Neuronal stem cell (in vitro differentiated cells): ENCODE measurements around the gene NUDT8.

ENCODE experiments used
- DNase-seq: peaks from one replicate; pipeline ENCODE4 v3.0.0-alpha.2; 2013; ENCODE audit warnings: low spot score
- H2AFZ ChIP-seq: one replicate; pipeline ENCODE4 v1.6.1; 2013; ENCODE audit warnings: mild to moderate bottlenecking, low read length, inconsistent platforms
- H2AK5ac ChIP-seq: 2 replicates; pipeline ENCODE4 v1.6.1; 2013; ENCODE audit warnings: low read depth, mild to moderate bottlenecking, inconsistent platforms, low read length, moderate library complexity, mixed read lengths
- H2BK120ac ChIP-seq: 2 replicates; pipeline ENCODE4 v1.6.1; 2013; ENCODE audit warnings: low read depth, mild to moderate bottlenecking, inconsistent platforms, low read length, moderate library complexity, mixed read lengths
- H2BK12ac ChIP-seq: one replicate; pipeline ENCODE4 v1.6.1; 2013; ENCODE audit warnings: low read length, inconsistent platforms
- H2BK15ac ChIP-seq: 2 replicates; pipeline ENCODE4 v1.6.1; 2013; ENCODE audit warnings: mild to moderate bottlenecking, low read length, inconsistent platforms, mixed read lengths
- H2BK5ac ChIP-seq: one replicate; pipeline ENCODE4 v1.6.1; 2013; ENCODE audit warnings: inconsistent platforms, mild to moderate bottlenecking, low read length, moderate library complexity
- H3K14ac ChIP-seq: one replicate; pipeline ENCODE4 v1.6.1; 2013; ENCODE audit warnings: low read length, inconsistent platforms
- H3K18ac ChIP-seq: 2 replicates; pipeline ENCODE4 v1.6.1; 2013; ENCODE audit warnings: low read length, inconsistent platforms
- H3K23ac ChIP-seq: 2 replicates; pipeline ENCODE4 v1.6.1; 2013; ENCODE audit warnings: low read depth, mild to moderate bottlenecking, mixed read lengths, low read length, inconsistent platforms; ENCODE audit not compliant: poor library complexity
- H3K27ac ChIP-seq: replicated peaks from 3 replicates; pipeline ENCODE4 v1.5.1; 2013; ENCODE audit warnings: low read length, inconsistent platforms
- H3K27me3 ChIP-seq, 3 experiments: 2 replicates each; pipeline ENCODE4 v1.6.1; 2013; ENCODE audit warnings: low read length in 3 of 3, mild to moderate bottlenecking in 2 of 3, inconsistent platforms in 1 of 3, low read depth in 1 of 3, mixed read lengths in 1 of 3, moderate library complexity in 1 of 3; ENCODE audit not compliant: control insufficient read depth in 3 of 3, insufficient read depth in 3 of 3
- H3K36me3 ChIP-seq, 2 donors: replicated peaks in 1 of 2; 2 replicates each; pipeline ENCODE4 v1.6.1; 2013; ENCODE audit warnings: low read length in 2 of 2; ENCODE audit not compliant: control insufficient read depth in 2 of 2, insufficient read depth in 2 of 2
- H3K4ac ChIP-seq: 2 replicates; pipeline ENCODE4 v1.6.1; 2013; ENCODE audit warnings: inconsistent platforms, mild to moderate bottlenecking, low read length, moderate library complexity
- H3K4me1 ChIP-seq, 2 donors: 1 replicate in 1 of 2; 2 replicates in 1 of 2; pipeline ENCODE4 v1.6.1; 2013; ENCODE audit warnings: low read length in 2 of 2, low read depth in 1 of 2; ENCODE audit not compliant: control insufficient read depth in 2 of 2, insufficient read depth in 1 of 2
- H3K4me2 ChIP-seq: one replicate; pipeline ENCODE4 v1.6.1; 2013; ENCODE audit warnings: mild to moderate bottlenecking, low read length, inconsistent platforms; ENCODE audit not compliant: insufficient read depth, poor library complexity, severe bottlenecking
- H3K4me3 ChIP-seq, 2 donors: 2 replicates each; pipeline ENCODE4 v1.5.1; 2013; ENCODE audit warnings: low read length in 2 of 2, mild to moderate bottlenecking in 2 of 2, inconsistent platforms in 1 of 2, moderate library complexity in 1 of 2
- H3K79me1 ChIP-seq: one replicate; pipeline ENCODE4 v1.6.1; 2013; ENCODE audit warnings: low read depth, mild to moderate bottlenecking, inconsistent platforms, low read length, moderate library complexity
- H3K9ac ChIP-seq: one replicate; pipeline ENCODE4 v1.6.1; 2013; ENCODE audit warnings: mild to moderate bottlenecking, low read depth, low read length, inconsistent platforms; ENCODE audit not compliant: poor library complexity
- H3K9me3 ChIP-seq, 2 donors: replicated peaks in 1 of 2; 2 replicates each; pipeline versions ENCODE3 to v1.6.1; 2013; ENCODE audit warnings: low read length in 2 of 2, mild to moderate bottlenecking in 2 of 2, inconsistent platforms in 1 of 2, low read depth in 1 of 2, mixed read lengths in 1 of 2, moderate library complexity in 1 of 2; ENCODE audit not compliant: control insufficient read depth in 2 of 2, insufficient read depth in 1 of 2
- H4K8ac ChIP-seq: one replicate; pipeline ENCODE4 v1.6.1; 2013; ENCODE audit warnings: low read depth, mild to moderate bottlenecking, inconsistent platforms, low read length, moderate library complexity
- H4K91ac ChIP-seq: one replicate; pipeline ENCODE4 v1.6.1; 2013; ENCODE audit warnings: low read length, low read depth, mild to moderate bottlenecking, inconsistent platforms; ENCODE audit not compliant: poor library complexity
- WGBS, 2 donors: extraction: QIAGEN DNeasy Blood & Tissue Kit; methylation state at CpG; one replicate each; pipeline ENCODE4 v1.1.7; 2013; ENCODE audit warnings: missing lambda C conversion rate in 2 of 2, mixed read lengths in 1 of 2; ENCODE audit not compliant: insufficient read length in 2 of 2, insufficient replicate concordance in 1 of 2; ENCODE audit errors: extremely low coverage in 2 of 2; 5-methylcytosine and 5-hydroxymethylcytosine counted together

The NUDT8 gene

DNA sequence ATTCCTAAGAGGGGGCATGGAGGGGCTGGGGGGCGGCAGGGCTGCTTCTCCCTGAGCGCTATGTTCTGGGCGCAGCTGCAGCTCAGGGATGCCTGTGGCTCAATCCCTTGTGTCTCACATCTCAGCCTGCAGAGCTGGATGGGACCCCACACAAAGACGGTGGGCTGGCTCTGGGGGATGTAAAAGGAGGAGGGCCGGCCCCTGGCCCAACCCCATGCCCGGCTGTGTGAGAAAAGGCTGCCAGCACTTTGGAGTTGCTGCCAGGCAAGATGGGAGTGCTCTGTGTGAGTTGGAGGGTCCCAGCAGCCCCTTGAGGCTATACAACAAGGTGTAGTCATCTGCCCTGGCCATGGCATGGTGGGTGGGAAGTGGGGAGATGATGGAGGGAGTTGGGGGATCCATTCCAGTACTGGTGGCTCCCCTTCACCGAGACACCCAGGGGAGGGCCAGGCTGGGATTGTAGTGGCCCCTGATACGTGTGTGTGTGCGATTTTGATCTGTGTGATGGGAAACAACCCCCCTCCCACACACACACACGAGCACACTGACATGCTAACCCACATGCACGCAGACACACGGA is 11.1 kb upstream of the NUDT8 start:
- Histone ChIP-seq H3K4ac (peak overlapping the region; percentile 76), H3K14ac (peak overlapping the region; percentile 47), H2BK12ac (peak overlapping the region; percentile 90), H4K8ac (no peak overlapping the region), H3K27me3 (peaks cover 0 to 5% (median 2%) of the 10 kb centered on the region in 3 experiments), H3K9ac (peak overlapping the region; percentile 67), H3K18ac (peak overlapping the region; percentile 48), H2BK15ac (peak overlapping the region; percentile 97), H3K4me1 (peaks cover 2 to 12% of the 10 kb centered on the region in 2 donors), H3K23ac (peak overlapping the region; percentile 89), H3K4me2 (no peak overlapping the region), H2BK5ac (peak overlapping the region; percentile 24), H3K4me3 (no peak overlapping the region), H2AK5ac (peak overlapping the region; percentile 92), H3K36me3 (no peaks in the 10 kb centered on the region), H2AFZ (peak overlapping the region; percentile 71), H3K27ac (no peak overlapping the region), H4K91ac (peak overlapping the region; percentile 3), H3K79me1 (peaks cover 2% of the 10 kb centered on the region), H2BK120ac (no peak overlapping the region), H3K9me3 (peaks cover 0 to 2% of the 10 kb centered on the region in 2 donors)
- no CpG with 5 or more reads among the region's 12 CpGs for WGBS, 2 donors
- no peak for DNase-seq

DNA sequence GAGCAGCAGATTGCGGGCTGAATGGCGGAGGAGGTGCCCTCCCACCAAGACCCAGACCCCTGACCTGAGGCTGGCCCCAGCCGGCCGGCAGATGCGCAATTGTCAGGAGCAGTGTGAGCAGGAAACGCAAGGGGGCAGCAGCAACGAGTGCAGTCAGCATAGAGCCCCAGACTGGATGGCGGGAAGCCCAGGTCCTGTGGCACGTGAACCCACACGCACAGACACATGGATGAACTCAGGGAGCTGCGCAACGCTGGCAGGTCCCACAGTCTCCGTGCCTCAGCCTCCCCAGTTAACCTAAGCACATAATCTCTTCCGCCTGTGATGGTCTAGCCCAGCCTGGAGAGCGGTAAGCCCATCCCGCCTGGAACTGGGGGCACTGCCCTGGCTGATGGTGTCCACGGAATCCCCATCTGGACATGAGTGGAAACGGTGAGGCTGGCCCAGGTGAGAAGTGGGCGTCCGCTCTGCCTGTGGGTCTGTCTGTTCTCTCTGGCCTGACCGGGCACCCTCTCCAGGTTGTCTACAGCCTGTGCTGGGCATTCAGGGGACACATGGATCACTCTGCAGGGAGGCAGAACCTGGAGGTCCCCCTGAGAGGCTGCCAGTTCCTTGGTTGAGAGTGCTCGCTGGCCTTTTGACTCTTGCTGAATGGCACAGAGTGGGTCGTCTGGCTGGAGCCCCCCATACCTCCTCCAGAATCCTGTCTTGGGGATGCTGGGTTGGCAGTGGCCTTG is 10.5 kb upstream of the NUDT8 start:
- peaks cover 2 to 12% of the 10 kb centered on the region in 2 donors for H3K4me1 ChIP-seq
- no peaks in the 10 kb centered on the region for H3K36me3 ChIP-seq
- DNase-seq = no peak
- peak overlapping the region; percentile 91 for H3K18ac ChIP-seq
- H4K8ac ChIP-seq = no peak overlapping the region
- peak overlapping the region; percentile 68 for H2BK12ac ChIP-seq
- peak overlapping the region; percentile 44 for H3K14ac ChIP-seq
- H2AK5ac ChIP-seq = peak overlapping the region; percentile 91
- peaks cover 0 to 2% of the 10 kb centered on the region in 2 donors for H3K9me3 ChIP-seq
- H4K91ac ChIP-seq = peak overlapping the region; percentile 67
- no peak overlapping the region for H3K4me2 ChIP-seq
- H2BK120ac ChIP-seq = no peak overlapping the region
- peak overlapping the region; percentile 71 for H2AFZ ChIP-seq
- H3K79me1 ChIP-seq = no peaks in the 10 kb centered on the region
- H3K27me3 ChIP-seq = peaks cover 0 to 5% (median 2%) of the 10 kb centered on the region in 3 experiments
- no peak overlapping the region for H3K27ac ChIP-seq
- H3K4me3 ChIP-seq = peak overlapping the region in 1 of 2 donors; percentile 15
- H3K9ac ChIP-seq = no peak overlapping the region
- peak overlapping the region; percentile 93 for H2BK15ac ChIP-seq
- H3K4ac ChIP-seq = no peak overlapping the region
- H3K23ac ChIP-seq = peak overlapping the region; percentile 38
- WGBS, 2 donors = no CpG with 5 or more reads among the region's 23 CpGs
- H2BK5ac ChIP-seq = no peak overlapping the region

DNA sequence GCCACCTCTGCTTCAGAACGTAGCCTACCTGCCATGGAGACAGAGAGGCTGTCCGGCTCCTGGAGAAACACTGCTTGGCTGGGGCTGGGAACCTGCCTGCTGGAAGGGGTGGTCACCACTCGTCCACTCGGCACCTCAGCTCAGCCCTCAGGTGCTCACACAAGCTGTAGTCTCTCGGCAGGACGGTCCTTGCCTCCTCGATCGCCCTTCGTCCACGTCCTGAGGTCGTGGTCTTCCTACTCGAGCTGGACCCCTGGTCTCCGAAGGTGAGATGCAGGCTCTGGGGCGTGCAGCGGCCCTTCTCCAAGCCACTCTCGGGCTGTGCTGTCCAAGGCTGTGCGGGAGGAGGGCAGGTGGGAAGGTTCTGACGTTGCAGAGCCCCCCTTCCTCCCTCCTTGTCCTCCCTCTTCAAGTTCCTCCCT is 9.7 kb upstream of the NUDT8 start, which contains the start of gene TBX10:
TBX10 (minus strand) TSS at position 326 of the 422 bp plus-strand sequence; CDS start at position 35, 291 bp downstream.
- no peak within 1 kb of the TSS for H3K4ac ChIP-seq

More for the DNA sequence above, 9.7 kb upstream of the NUDT8 start, which contains the start of gene TBX10:
- no peak for DNase-seq
- H3K36me3 ChIP-seq = no peaks in the 10 kb centered on the region
- H3K9ac ChIP-seq = peak within 1 kb of the TSS; percentile 63
- H4K8ac ChIP-seq = peak within 1 kb of the TSS; percentile 82
- peaks cover 0 to 5% (median 2%) of the 10 kb centered on the region in 3 experiments for H3K27me3 ChIP-seq
- peak within 1 kb of the TSS; percentile 71 for H2AFZ ChIP-seq
- H2BK12ac ChIP-seq = peak within 1 kb of the TSS; percentile 75
- no peaks in the 10 kb centered on the region for H3K79me1 ChIP-seq
- H3K23ac ChIP-seq = peak within 1 kb of the TSS; percentile 97
- peak within 1 kb of the TSS; percentile 67 for H4K91ac ChIP-seq
- H3K9me3 ChIP-seq = peaks cover 0 to 2% of the 10 kb centered on the region in 2 donors
- peak within 1 kb of the TSS; percentile 93 for H2BK15ac ChIP-seq
- H3K14ac ChIP-seq = peak within 1 kb of the TSS; percentile 82
- peak within 1 kb of the TSS; percentile 91 for H2AK5ac ChIP-seq
- WGBS, 2 donors = no CpG with 5 or more reads among the region's 18 CpGs
- H2BK120ac ChIP-seq = peak within 1 kb of the TSS; percentile 81
- no peak within 1 kb of the TSS for H3K4me2 ChIP-seq
- no peak within 1 kb of the TSS for H3K27ac ChIP-seq
- peak within 1 kb of the TSS; percentile 87 for H2BK5ac ChIP-seq
- peak within 1 kb of the TSS; percentile 91 for H3K18ac ChIP-seq
- peaks cover 2 to 12% of the 10 kb centered on the region in 2 donors for H3K4me1 ChIP-seq
- H3K4me3 ChIP-seq = peak within 1 kb of the TSS in 1 of 2 donors; percentile 15
